Endothelial cell of umbilical vein (primary cell): Measurements from ENCODE around the gene SFT2D3. TPM values are rescaled to one million over a fixed set of nuclear protein-coding genes. Genes with fewer than 3 reads are reported as not detected.

Source experiments
- BruUV-seq: library from RNA; stranded (reverse); fragments of 400-500 nt; replicated peaks from 2 replicates; lab custom pipeline; 2021; lab: Mats Ljungman, UMichigan
- CTCF ChIA-PET: fragments of 300-600, 350-600 bp; sonication (Branson Sonifier 250); formaldehyde crosslinking; loops from one replicate; lab custom pipeline; 2021; ENCODE audit warnings: antibody characterized with exemption, inconsistent platforms; lab: Charles Lee
- POLR2A ChIA-PET: fragments of 300-600, 350-600 bp; sonication (Branson Sonifier 250); formaldehyde crosslinking; loops from one replicate; lab custom pipeline; 2021; ENCODE audit warnings: antibody characterized with exemption, inconsistent platforms; lab: Charles Lee
- DNase-seq: peaks from one replicate; pipeline ENCODE4 v3.0.0-alpha.2; 2011; ENCODE audit warnings: low read depth, low spot score
- FAIRE-seq: peaks from 2 replicates; lab custom pipeline; 2011; peaks lifted over from hg19 to GRCh38; lab: Jason Lieb, UNC
- H2AFZ ChIP-seq: 2 replicates; pipeline ENCODE4 v1.6.0; 2012; ENCODE audit warnings: low read depth, low read length, control low read depth, inconsistent platforms
- H3K27ac ChIP-seq: 2 replicates; pipeline ENCODE4 v1.5.1; 2011; ENCODE audit warnings: low read depth, mild to moderate bottlenecking, control low read depth, low read length, moderate library complexity; ENCODE audit not compliant: insufficient read depth
- H3K27me3 ChIP-seq, 2 experiments: 2 replicates each; pipeline versions ENCODE4 v1.6.0 to v1.6.1; 2011; ENCODE audit warnings: low read length in 2 of 2, mixed read lengths in 1 of 2; ENCODE audit not compliant: control insufficient read depth in 2 of 2, insufficient read depth in 2 of 2
- H3K36me3 ChIP-seq, 2 experiments: 2 replicates in 1 of 2; 3 replicates in 1 of 2; pipeline ENCODE4 v1.5.1; 2011; ENCODE audit warnings: low read length in 2 of 2, mild to moderate bottlenecking in 1 of 2, moderate library complexity in 1 of 2; ENCODE audit not compliant: control insufficient read depth in 2 of 2, insufficient read depth in 2 of 2; ENCODE audit errors: extremely low read depth in 1 of 2
- H3K4me1 ChIP-seq: 3 replicates; pipeline ENCODE4 v1.5.1; 2011; ENCODE audit warnings: mild to moderate bottlenecking, low read length; ENCODE audit not compliant: control insufficient read depth, insufficient read depth; ENCODE audit errors: extremely low read depth
- H3K4me2 ChIP-seq: 2 replicates; pipeline ENCODE4 v1.6.1; 2011; ENCODE audit warnings: low read length, control low read depth, mixed read lengths; ENCODE audit not compliant: insufficient read depth
- H3K4me3 ChIP-seq, 3 experiments: fragments of 200-600 bp in 1 of 3; sonication (generic), shearing (Covaris generic) in 1 of 3; replicated peaks in 1 of 3; 2 replicates each; pipeline ENCODE4 v1.5.1; 2011 to 2016; ENCODE audit warnings: control low read depth in 3 of 3, low read length in 3 of 3, mild to moderate bottlenecking in 2 of 3, inconsistent platforms in 1 of 3, low read depth in 1 of 3, moderate library complexity in 1 of 3; ENCODE audit not compliant: insufficient read depth in 1 of 3
- H3K79me2 ChIP-seq: 2 replicates; pipeline ENCODE4 v1.6.0; 2012; ENCODE audit warnings: low read length, inconsistent platforms; ENCODE audit not compliant: control insufficient read depth, insufficient read depth
- H3K9ac ChIP-seq: replicated peaks from 2 replicates; pipeline ENCODE3; 2011; ENCODE audit warnings: low read length, control low read depth; ENCODE audit not compliant: insufficient read depth; ENCODE audit errors: extremely low read depth
- H3K9me1 ChIP-seq: replicated peaks from 3 replicates; pipeline ENCODE4 v1.6.0; 2011; ENCODE audit warnings: mild to moderate bottlenecking, low read length; ENCODE audit not compliant: control insufficient read depth, insufficient read depth; ENCODE audit errors: extremely low read depth
- H3K9me3 ChIP-seq: replicated peaks from 2 replicates; pipeline ENCODE4 v1.5.1; 2012; ENCODE audit warnings: low read length, inconsistent platforms; ENCODE audit not compliant: control insufficient read depth, insufficient read depth
- H4K20me1 ChIP-seq: replicated peaks from 2 replicates; pipeline ENCODE3; 2011; ENCODE audit warnings: mild to moderate bottlenecking, low read length; ENCODE audit not compliant: control insufficient read depth, insufficient read depth; ENCODE audit errors: extremely low read depth
- EZH2 ChIP-seq: IDR thresholded peaks from 2 replicates; pipeline ENCODE4 v1.6.1; 2012; ENCODE audit warnings: borderline replicate concordance, low read depth, mild to moderate bottlenecking, moderate library complexity, low read length, inconsistent platforms; ENCODE audit not compliant: severe bottlenecking
- FOS ChIP-seq: IDR thresholded peaks from 2 replicates; pipeline ENCODE4 v1.6.1; 2011; ENCODE audit warnings: mild to moderate bottlenecking, low read length, moderate library complexity, borderline replicate concordance; ENCODE audit not compliant: insufficient read depth
- GATA2 ChIP-seq: IDR thresholded peaks from 2 replicates; pipeline ENCODE4 v1.7.0; 2011; ENCODE audit warnings: low read depth, mild to moderate bottlenecking, moderate library complexity, mixed read lengths, low read length; ENCODE audit not compliant: insufficient read length, insufficient read depth
- JUN ChIP-seq: IDR thresholded peaks from 2 replicates; pipeline ENCODE4 v1.6.1; 2011; ENCODE audit warnings: borderline replicate concordance, low read depth; ENCODE audit not compliant: insufficient read length, insufficient read depth
- MYC ChIP-seq: IDR thresholded peaks from one replicate; pipeline ENCODE4 v1.6.1; 2011; ENCODE audit warnings: mild to moderate bottlenecking, low read depth, low read length
- POLR2A ChIP-seq: IDR thresholded peaks from 2 replicates; pipeline ENCODE4 v1.6.1; 2012; ENCODE audit warnings: low read depth, mild to moderate bottlenecking, control low read depth, low read length
- POLR2AphosphoS5 ChIP-seq: IDR thresholded peaks from 2 replicates; pipeline ENCODE4 v1.6.1; 2012; ENCODE audit warnings: low read depth, mild to moderate bottlenecking, control low read depth, low read length, moderate library complexity; ENCODE audit not compliant: insufficient read depth
- dilution Hi-C: fragments of 300-500 bp; cut with MboI; formaldehyde crosslinking; loops from one replicate; pipeline ENCODE4 v1.15.0; 2019; ENCODE audit warnings: low sequenced_read_pairs; ENCODE audit not compliant: extremely low pct_ligation_motif_present
- intact Hi-C: fragments of 100-400 bp; cut with micrococcal nuclease; formaldehyde crosslinking; loops from one replicate; pipeline ENCODE4 v1.10.0; 2022
- polyA plus RNA-seq, 4 experiments: library from polyadenylated mRNA; depleted of rRNA in 3 of 4; stranded (reverse) in 3 of 4; unstranded in 1 of 4; fragments of >200 nt; gene quantifications; 2 replicates each; pipeline versions ENCODE4 v1.2.1 to v1.2.3, GENCODE V29; 2011 to 2012; ENCODE audit warnings: missing spikeins in 1 of 4
- total RNA-seq: library from RNA; stranded (reverse); gene quantifications from 2 replicates; pipeline ENCODE4 v1.2.3, GENCODE V29; 2021
- TF ChIP-seq, protein P1 (sequence below), 2 donors: IDR thresholded peaks; 1 replicate in 1 of 2; 2 replicates in 1 of 2; pipeline ENCODE4 v1.5.1; 2011; ENCODE audit warnings: low read length in 2 of 2, mild to moderate bottlenecking in 2 of 2, moderate library complexity in 2 of 2, control low read depth in 1 of 2, inconsistent platforms in 1 of 2, low read depth in 1 of 2; ENCODE audit not compliant: insufficient read depth in 1 of 2; ENCODE audit errors: extremely low read depth in 1 of 2
- TF ChIP-seq, protein P2 (sequence below): IDR thresholded peaks from 2 replicates; pipeline ENCODE4 v1.6.1; 2011; ENCODE audit not compliant: insufficient read depth, insufficient read length

SFT2D3 gene
- total and polyA plus RNA-seq, 2 donors (not counting 3 experiments of a cell fraction or from before 2014, with no cell fraction given), result 4.5 to 4.7 TPM

DNA sequence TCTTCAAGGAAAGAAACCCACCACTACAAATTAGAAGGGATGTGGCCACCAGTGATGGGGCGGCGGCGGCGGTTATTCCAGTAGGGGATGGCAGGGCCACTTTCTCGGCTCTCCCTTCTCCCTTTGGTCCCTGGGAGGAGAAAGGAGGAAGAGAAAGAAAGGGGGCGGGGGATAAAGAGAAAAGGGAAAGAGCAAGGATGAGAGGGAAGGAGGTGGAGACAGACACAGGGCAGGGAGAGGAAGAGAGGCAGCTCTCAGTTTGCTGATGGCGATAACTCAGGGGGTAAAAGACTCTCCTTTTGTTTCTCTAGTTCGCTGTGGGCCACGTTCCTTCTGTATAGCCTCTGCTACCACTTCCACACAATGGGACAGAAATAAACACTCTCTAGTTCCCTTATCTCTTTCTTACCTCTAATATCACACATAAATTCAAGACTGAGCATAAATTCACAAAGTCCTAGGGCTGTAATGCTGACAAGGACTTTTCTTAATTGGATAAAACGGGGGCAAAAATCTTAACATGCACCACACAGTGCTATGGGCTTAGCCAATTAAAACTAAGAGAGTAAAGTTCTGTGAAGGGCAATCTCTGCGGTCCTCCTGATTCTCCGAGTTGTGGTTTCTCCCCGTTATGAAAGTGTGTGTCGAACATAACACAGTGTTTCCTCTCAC is 14.6 kb downstream of the SFT2D3 start:
- Histone ChIP-seq H3K9me3 (no peaks in the 10 kb centered on the region), H3K27me3 (no peaks in the 10 kb centered on the region), H3K4me3 (no peak overlapping the region), H2AFZ (no peak overlapping the region), H3K79me2 (no peaks in the 10 kb centered on the region), H4K20me1 (no peaks in the 10 kb centered on the region), H3K9me1 (no peaks in the 10 kb centered on the region), H3K27ac (no peak overlapping the region), H3K4me2 (no peak overlapping the region), H3K36me3 (peaks cover 12 to 14% of the 10 kb centered on the region in 2 experiments), H3K4me1 (no peaks in the 10 kb centered on the region), H3K9ac (no peak overlapping the region)
- POLR2A ChIA-PET, result no interaction called here
- intact Hi-C loops (no loop called here), dilution Hi-C loops (no loop called here)
- DNase-seq (no peak), FAIRE-seq (no peak)
- no TSS peak for BruUV-seq
- CTCF ChIA-PET, result interaction anchor here (1.0 to 1.2 kb wide), 2 partner anchors 14 to 125 kb away, joined by 4 to 5 read pairs; no protein-coding TSS in a partner anchor
- TF ChIP-seq JUN (no peak), EZH2 (no peak)
- TF ChIP-seq, protein P1, sequence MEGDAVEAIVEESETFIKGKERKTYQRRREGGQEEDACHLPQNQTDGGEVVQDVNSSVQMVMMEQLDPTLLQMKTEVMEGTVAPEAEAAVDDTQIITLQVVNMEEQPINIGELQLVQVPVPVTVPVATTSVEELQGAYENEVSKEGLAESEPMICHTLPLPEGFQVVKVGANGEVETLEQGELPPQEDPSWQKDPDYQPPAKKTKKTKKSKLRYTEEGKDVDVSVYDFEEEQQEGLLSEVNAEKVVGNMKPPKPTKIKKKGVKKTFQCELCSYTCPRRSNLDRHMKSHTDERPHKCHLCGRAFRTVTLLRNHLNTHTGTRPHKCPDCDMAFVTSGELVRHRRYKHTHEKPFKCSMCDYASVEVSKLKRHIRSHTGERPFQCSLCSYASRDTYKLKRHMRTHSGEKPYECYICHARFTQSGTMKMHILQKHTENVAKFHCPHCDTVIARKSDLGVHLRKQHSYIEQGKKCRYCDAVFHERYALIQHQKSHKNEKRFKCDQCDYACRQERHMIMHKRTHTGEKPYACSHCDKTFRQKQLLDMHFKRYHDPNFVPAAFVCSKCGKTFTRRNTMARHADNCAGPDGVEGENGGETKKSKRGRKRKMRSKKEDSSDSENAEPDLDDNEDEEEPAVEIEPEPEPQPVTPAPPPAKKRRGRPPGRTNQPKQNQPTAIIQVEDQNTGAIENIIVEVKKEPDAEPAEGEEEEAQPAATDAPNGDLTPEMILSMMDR (IDR thresholded peaks at IDR 0.05; ENCODE audit: extremely low read depth in 1 of 2, insufficient read depth in 1 of 2, low read depth in 1 of 2, low read length in 2 of 2), result no peak

DNA sequence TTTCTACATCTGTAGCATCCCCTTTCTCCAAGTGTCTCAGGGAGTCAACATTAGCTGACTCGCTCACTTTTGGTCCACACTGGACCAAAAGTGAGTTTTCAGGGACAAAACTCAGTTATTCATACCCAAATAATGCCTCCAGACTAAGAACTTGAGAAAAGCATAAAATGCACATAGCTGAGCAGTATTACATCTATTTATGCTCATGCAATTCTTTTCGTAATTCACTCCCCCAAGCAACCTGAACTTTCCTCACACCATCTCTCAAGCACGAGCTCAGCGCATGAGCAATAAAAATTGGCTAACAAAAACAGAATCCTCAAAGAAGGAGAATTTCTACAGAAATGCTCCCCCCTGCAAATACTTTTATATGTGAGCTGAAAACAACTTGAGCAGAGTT is 17.0 kb downstream of the SFT2D3 start:
- no TSS peak for BruUV-seq
- intact Hi-C loops, result no loop called here

More for the DNA sequence above, 17.0 kb downstream of the SFT2D3 start:
- H3K79me2 ChIP-seq, result no peaks in the 10 kb centered on the region
- TF ChIP-seq, protein P1 (IDR thresholded peaks at IDR 0.05; ENCODE audit: extremely low read depth in 1 of 2, insufficient read depth in 1 of 2, low read depth in 1 of 2, low read length in 2 of 2), result no peak
- no peak for TF ChIP-seq POLR2AphosphoS5
- TF ChIP-seq, protein P2, sequence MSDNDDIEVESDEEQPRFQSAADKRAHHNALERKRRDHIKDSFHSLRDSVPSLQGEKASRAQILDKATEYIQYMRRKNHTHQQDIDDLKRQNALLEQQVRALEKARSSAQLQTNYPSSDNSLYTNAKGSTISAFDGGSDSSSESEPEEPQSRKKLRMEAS, result no peak
- TF ChIP-seq GATA2, result no peak
- TF ChIP-seq POLR2A, result no peak
- TF ChIP-seq MYC, result no peak
- no peak for TF ChIP-seq EZH2
- TF ChIP-seq JUN, result no peak
- TF ChIP-seq FOS, result no peak
- H3K4me1 ChIP-seq, result no peaks in the 10 kb centered on the region
- H3K4me2 ChIP-seq, result no peak overlapping the region
- H3K9me3 ChIP-seq, result no peaks in the 10 kb centered on the region
- FAIRE-seq, result no peak
- ChIA-PET CTCF (interaction anchor here (2.7 kb wide), 1 partner anchor 127 kb away, joined by 9 read pairs; no protein-coding TSS in a partner anchor), POLR2A (no interaction called here)
- H3K27me3 ChIP-seq, result no peaks in the 10 kb centered on the region
- no peak overlapping the region for H3K4me3 ChIP-seq
- dilution Hi-C loops, result no loop called here
- H4K20me1 ChIP-seq, result no peaks in the 10 kb centered on the region
- H3K36me3 ChIP-seq, result peaks cover 16 to 25% of the 10 kb centered on the region in 2 experiments
- no peak overlapping the region for H3K9ac ChIP-seq
- no peak for DNase-seq
- no peak overlapping the region for H3K27ac ChIP-seq
- no peaks in the 10 kb centered on the region for H3K9me1 ChIP-seq
- no peak overlapping the region for H2AFZ ChIP-seq
